ENCODE results near the gene FAP.

The FAP gene, protein sequence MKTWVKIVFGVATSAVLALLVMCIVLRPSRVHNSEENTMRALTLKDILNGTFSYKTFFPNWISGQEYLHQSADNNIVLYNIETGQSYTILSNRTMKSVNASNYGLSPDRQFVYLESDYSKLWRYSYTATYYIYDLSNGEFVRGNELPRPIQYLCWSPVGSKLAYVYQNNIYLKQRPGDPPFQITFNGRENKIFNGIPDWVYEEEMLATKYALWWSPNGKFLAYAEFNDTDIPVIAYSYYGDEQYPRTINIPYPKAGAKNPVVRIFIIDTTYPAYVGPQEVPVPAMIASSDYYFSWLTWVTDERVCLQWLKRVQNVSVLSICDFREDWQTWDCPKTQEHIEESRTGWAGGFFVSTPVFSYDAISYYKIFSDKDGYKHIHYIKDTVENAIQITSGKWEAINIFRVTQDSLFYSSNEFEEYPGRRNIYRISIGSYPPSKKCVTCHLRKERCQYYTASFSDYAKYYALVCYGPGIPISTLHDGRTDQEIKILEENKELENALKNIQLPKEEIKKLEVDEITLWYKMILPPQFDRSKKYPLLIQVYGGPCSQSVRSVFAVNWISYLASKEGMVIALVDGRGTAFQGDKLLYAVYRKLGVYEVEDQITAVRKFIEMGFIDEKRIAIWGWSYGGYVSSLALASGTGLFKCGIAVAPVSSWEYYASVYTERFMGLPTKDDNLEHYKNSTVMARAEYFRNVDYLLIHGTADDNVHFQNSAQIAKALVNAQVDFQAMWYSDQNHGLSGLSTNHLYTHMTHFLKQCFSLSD

DNA sequence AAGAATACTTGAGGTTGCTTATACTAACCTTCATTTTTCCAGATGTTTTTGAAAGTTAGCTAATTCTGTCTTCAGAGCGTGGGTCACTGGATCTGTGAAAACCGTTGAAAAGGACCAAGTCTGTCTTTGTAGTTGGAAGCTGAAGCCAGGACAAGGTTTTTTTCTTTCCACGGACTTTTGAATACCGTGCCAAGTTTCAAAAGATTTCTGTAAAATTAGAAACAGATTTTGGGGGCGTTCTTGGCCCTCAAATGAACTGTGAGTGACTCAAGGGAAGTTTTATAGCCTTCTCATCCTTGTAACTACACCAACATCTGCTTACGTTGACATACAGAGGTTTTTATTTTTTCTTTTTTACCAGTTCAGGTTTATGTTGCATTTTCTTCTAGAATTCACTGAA is at the start of gene FAP:
Gene FAP, minus strand, starts transcription at position 152 of the 400 bp plus-strand sequence. Its CDS starts 118 bp downstream, at position 34.
- no peak for DNase-seq

DNA sequence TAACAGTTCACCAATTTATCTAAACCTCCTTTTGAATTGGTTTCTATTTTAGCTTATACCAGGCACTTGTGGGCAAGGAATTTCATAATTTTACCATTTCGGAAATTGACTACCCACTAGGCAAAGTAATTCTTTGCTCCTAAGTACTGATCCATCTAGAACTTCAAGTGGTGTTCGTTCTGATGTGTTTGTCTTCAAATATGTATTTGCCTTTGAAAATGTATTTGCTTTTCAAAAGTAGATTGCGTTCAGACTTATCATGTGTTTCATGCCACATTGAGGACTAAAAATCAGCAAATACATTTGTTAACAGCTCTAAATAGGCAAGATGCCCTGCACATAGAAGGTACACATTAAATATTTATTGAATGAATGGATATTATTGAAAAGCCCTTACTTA is 48.5 kb upstream of the FAP start:
- DNase-seq = no peak

DNA sequence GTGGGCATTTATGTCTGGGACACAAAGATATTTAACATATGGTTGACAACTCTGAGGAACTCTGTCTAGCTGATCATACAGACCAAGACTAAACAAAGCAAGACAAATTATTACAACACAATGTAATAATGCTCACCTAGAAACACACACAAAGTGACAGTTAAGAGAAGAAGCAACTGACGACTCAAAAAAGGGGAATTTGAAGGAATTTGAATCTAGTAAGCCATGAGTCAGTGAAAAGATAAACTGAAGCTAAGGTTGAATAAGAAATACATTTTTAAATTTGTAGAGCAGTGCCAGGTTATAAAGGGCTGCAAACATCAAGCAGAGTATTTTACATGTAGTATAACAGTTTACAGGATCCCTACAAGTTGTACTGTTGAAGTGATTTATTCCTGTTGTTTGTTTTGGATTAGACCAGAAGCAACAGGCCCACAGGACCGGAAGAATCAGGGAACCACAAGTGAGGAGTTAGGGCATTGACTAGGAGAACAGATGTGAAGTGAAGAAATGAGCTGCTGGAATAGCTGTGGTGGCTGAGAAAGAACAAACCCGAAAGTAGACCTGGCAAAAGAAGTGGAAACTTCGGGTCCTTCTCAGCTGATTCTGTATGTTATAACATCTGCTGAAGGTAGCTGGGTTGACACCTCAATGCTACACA is 39.6 kb upstream of the FAP start:
- DNase-seq = no peak

DNA sequence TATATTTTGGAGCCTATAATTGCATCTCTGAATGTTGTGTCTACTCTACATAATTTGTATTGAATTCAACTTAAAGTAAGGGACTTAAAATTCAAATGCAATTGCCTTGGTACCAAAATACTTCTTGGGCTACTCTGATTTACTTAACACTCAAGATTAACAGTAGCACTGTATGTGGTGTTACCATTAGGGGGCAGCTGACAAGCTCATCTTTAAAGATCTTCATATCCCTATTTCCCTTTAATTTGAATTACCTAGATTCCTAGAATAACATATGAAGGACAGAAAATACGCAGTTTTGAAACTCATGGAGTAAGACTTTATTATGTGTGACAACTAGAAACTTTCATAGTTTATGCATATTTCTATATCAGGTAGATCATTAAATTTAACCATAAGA is 37.4 kb upstream of the FAP start:
- DNase-seq = no peak

DNA sequence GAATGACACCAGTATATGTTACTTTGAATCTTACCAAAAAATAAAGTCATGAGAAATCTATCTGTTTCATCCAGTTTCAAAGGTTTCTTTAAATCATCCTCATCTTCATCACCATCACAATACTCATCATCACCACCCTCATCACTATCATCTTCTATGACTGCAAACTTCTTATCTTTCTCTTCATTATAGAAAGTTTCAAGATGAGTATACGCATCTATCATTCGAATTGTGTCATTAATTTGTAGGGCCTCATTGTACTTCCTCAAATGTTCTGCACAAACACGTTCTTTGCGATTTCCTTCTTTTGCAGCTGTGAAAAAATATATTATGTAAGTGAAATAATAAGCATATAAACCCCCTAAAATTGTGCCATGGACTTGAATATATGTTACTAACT is 34.1 kb upstream of the FAP start:
- no peak for DNase-seq

DNA sequence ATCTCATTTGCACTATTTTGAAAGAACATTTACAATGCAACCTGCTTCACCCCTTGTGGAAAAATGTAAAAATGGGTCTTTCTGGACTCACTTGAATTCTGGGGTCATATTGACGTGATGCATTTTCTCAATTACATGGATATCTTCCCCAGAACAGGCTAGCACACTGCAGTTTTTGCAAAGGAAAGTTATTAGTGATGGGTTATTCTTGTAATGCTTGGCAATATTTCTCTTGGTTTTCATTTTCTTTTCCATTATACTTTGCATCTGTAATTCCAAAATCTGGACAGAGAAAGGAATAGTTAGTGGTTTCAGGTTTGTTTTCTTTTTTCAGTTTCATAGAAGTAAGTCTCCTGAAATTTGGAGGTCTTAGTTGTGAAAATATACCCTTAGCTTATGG is 24.8 kb upstream of the FAP start:
- no peak for DNase-seq

DNA sequence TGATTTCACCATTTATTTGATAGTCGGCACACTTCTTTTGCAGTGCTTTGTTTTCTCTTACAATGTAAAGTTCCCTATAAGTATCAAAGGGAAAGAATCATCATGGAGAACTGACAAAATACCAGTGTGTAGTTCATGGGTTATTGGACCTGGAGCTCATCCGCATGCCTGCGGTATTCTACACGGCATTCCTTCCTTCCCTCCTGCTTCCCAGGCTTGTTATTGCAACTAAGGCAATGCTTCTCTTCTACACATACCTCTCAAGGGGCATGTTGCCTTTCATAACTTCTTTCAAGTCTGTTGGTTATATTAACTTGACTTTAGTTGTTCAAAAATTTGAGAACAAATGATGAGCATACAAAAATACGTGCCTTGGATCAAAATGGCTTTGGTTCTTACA is 24.3 kb upstream of the FAP start:
- no peak for DNase-seq

DNA sequence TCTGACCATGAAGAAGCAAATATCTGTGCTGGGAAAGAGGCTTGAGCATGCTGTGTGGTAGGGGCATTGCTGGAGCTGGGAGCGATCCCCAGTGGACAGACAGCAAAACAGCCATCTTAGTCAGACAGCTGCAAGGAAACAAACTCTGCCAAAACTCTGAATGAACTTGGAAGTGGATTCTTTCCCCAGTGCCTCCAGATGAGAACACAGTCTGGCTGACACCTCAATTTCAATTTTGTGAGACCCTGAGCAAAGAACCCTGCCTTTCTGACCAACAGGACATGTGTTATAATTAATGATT is 23.2 kb upstream of the FAP start:
- no peak for DNase-seq

DNA sequence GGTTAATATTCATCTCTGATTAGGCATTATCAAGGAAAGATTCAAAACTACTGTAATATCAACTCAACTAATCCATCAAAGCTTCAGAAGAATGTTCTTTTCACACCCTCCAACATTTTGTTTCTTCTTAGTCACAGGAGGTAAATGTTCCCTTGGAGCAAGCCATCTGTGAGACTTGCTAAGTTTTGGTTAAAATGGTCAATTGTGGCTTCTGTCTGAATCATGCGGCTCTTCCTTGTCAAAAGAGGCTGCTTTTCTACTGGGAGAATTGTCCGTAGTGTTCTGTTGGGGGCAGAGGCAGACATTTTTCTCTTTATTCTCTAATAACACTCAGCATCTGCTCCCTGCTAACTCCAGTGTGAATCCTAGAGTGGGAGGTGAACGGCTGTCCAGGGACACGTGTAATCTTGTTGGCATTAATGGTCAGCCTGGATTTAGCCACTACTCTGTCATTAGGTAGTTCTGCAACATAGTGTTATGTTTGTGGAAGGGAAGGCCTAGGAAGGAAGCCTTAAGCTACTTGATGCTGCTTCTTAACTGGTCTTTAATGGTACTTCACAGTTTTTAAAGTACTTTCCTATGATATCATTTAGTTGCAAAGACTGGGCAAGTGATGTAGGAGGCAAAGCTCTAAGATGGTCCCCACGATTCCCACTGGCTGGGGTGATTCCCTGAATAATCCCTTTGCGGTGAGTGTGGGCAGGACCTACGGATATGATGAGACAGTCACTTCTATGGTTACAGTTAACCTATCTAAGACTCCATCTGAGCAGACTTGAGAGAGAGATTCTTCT is 22.6 kb upstream of the FAP start:
- DNase-seq = no peak

DNA sequence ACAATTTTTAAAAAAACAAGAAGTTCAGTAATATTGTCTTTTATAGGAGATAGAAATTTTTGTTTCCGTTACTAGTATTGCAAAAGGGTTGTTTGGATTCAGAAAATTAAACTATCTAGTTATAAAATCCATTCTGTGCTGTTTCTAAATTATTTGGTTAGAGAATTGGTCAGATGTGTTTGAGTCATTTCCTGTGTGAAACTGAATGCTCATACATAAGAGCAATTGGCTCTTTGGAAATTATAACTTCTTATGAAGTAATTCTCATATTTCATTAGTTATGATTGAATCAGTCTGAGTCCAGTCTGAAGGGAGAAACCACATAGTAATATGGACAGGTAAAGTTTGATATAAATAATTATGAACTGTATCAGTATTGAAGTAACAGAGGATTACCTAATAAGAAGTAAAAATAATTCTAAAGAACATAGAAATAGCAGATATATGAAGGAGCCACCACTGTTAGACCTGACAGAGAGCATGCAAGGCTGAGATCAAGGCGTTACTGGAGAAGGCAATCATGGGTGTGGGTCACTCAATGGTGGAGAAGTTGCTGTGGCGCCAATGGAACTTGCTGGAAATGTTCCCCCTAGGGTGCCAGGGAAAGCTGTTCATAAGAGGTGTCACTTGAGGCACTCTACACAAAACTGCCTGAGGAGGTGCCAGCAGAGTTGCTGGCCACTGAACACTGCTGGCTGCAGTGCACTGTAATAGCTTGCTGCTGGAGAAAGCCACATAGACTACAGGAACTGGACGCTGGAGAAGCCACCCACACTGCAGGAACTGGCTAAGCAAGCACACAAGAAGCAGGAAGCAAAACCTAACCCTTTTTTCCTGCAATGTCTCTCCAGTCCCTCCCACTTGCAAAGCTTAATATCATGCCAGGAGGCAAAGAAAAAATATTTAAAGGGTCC is 18.0 kb upstream of the FAP start:
- no peak for DNase-seq

DNA sequence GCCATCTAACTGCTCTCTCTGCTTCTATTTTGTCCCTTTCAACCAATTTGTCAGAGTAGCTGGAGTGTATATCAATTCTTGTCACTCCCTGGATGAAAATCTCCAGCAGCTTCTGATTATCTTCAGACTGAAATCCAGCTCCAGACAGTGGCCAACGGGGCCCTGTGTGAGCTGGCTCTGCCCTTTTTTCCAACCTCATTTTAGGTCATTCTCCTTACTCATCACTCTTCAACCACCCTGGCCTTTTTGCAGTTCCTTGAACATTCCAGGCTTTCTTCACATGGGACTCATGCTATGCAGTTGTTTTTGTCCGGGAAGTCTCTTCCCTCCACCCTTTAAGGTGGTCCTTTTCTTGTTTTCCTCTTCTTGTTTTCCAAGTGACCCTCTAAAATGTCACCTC is 15.4 kb upstream of the FAP start:
- no peak for DNase-seq

DNA sequence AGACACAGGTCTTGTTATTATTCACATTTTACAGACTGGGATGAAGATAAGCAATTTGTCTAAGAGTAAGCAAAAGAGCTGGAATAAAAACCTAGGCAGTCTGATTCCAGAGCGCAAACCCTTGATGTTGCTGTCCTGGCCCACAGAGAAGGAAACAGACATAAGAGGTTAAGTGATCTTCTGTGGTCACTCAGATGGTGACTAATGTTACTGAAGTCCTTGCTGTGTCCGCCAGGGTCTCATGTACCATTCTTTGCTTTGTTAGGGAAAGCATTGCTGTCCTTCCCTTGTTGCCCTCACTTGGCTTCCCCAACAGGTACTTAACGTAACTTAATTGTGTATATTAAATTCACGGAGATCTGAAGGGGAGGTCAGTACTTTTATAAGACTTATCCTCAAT is 14.9 kb upstream of the FAP start:
- DNase-seq = no peak

DNA sequence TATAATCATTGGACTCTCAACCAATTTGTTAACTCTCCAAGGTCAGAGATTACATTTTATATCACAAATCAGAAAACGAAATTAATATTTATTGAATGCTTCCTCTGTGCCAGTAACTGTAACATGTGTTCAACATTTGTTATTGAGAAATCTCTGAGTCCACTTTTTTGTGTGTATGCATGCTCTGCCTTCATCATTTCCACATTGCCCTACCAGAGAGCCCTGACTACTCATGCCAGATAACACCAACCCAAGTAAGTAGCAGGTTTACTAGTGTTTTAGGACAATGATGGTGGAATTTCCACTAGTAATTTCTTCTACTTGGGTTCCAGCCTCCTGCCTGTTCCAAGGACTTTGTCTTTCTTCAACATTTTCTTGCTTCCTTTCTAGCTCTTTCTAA is 14.2 kb upstream of the FAP start:
- DNase-seq = no peak

DNA sequence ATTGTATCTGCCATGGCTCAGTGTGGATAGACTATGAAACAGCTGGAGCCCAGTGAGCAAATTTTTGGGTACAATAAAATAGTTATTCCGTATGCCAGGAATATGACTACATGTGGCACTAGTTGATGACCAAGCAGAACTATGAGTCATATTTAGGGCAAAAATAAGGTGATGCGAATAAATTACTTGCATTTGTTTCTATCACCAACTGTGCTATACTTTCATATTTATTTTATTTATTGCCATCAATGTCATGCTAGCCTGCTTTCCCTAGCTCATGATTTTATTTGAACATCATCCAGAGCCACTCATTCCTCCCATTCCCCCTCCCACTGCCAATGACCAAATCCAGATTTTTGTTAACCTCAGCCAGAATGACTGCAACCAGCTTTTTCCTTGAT is 13.3 kb upstream of the FAP start:
- DNase-seq = no peak

DNA sequence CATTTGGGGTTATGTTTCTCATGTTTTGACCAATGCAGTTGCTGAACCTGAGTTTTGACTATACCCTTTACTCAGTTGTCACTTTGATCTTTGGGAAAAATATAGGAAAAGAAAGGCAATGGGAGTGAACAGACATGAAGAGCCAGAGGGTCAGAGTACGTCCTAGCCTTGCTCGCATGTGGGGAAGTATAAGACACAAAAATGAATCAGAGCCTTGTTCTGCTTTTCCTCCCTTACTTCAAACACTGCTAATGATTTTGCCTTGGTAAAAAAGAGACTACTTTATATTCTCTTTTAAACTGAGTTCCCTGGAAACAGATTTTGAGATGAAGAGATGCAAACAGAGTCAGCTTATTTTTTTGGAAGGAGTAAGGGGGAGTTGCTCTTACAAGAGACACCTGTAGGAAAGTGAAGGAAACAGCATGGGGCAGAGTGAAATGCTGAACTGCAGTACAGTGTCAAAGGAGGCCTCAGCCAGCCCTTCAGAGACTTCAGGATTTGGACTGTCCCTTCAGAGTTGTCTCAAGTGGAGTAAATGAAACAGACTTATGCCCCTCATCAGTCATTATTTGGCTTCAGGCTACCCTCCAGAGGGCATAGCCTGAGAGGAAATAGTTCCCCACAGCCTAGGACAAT is 11.1 kb upstream of the FAP start:
- no peak for DNase-seq

DNA sequence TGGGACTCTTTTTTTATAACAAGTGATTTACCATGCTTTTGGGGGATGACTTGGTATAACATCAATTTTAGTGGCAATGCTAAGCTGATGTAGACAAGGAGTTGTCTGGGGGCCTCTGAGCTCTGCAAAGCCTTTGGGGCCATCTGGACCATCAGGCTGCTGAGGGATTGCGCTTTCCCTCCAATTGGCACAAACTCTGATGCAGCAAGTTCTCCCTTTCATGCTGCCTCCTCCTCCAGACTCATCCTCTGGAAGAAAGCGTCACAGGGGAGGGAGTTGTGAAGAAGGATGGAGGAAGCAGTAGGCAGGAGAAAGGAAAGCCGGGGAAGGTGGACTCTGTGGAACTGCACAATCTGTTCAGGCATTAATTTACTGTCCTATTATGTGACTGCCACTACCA is 10.2 kb upstream of the FAP start:
- no peak for DNase-seq

DNA sequence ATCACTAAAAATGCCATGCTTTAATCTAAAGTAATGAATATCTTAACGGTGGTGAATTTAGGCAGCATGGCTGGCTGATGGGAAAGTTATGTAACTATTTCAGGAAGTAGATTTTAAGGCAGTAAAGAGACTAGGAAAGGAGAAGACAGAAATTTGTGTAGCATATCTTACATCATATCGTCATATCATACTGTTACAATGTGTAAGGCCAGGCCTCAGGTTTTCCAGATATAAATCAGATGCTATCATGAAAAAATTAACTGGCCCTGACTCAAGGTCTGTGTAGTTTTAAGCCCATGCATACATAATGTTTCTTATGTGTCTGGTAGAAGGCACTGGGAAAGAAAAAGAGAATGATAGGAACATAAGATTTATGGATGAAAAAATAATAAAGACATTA is 8.9 kb upstream of the FAP start:
- no peak for DNase-seq

DNA sequence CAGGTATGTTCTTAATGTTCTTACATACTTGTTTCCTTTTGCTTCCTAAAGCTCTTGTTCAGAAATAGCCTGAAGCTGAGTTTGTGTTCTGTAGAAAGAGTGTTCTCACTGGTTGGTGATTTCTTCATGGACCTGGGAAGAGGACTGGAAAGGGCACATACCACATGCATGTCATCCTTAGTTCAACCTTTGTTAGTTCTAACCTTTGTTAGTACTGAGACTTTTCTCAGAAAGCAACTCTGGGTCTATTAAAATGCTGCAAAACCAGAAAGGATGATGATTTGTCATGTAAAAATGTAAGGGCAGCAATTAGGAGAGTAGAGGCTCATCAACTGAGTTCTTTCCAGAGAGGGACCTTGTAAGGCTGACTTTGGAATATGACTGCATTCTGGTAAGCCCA is 2.5 kb upstream of the FAP start:
- DNase-seq = no peak

DNA sequence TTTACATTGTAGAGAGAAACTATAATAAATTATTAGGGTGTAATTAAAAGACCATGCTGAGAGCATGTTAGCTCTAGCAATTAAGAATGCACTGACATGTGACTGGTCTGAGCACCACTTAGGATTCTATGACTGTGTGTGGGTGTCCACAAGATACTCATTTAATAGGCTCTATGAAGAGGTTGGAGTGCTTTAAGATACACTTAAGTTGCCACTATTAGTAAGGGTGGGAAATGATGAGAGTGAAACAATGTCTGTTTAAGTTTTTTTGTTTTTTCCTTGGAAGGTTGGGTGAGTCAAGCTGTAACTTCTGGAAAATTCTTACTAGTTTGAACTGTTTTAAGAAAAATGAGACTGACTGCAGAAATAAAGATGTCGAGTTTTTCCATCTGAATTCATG is 1.8 kb upstream of the FAP start:
- DNase-seq = no peak

DNA sequence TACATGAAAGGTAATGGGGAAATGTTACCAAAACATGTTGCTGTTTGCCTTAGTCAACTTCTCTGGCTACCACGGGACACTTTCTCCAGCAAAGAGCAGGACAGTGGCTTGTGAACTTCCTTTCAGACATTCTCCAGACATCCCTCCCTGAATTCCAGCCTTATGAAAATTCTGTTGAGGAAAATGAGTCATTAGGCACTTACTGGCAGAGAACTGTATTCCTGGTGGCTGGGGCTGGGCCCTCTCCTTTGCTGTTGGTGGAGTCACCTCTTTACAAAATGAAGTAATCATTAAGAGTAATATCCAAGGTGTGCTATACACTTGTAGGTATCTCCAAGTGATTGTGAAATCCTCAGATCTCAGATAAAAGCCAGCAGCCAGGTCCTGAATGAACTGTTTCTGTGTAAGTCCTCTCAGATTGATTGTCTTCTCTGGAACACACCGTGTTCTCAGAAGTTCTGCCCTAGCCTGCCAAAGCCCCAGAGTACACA is 1.3 kb upstream of the FAP start:
- DNase-seq = no peak

DNA sequence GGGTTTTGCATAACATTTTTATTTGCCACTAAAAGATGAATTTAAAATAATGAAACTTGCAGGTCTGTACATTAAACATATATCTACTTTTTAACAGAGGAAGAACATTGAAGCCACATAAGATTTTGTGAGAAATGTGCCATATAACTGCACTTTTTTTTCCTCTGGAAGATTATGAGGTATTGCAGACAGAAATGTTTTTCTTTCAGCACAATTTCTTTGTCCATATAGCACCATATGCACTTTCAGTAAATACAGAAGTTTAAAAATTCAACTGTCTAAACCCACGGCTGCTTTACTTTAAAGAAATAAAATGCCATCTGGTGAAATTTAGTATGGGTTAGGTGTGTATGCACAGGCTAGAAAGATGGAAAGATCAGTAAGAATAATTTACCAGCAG is 470 bp upstream of the FAP start:
- DNase-seq = no peak

All from activated naive CD4-positive, alpha-beta T cell treated with Interleukin-2 at 50 U/mL for 16 hours (primary cell).